ENCODE data around the gene TMC6. TPM values are rescaled to one million over a fixed set of nuclear protein-coding genes. Genes with fewer than 3 reads are reported as not detected.

TMC6 gene
- total and polyA plus RNA-seq, 8 donors, result 31.4 to 152 (median 42.8) TPM

GRCh38 chr17:78111016-78111726, 17.4 kb downstream of the TMC6 start:
- Histone ChIP-seq H3K4me1 (peaks cover 0 to 22% of the 10 kb centered on the region in 2 donors), H3K36me3 (peaks cover 0 to 80% of the 10 kb centered on the region in 2 donors), H3K9me3 (no peaks in the 10 kb centered on the region), H3K4me3 (no peak overlapping the region), H3K27ac (no peak overlapping the region), H3K27me3 (no peaks in the 10 kb centered on the region)
- ATAC-seq (no peak), DNase-seq (peak in 1 of 4 donors; percentile 35)
- TF ChIP-seq, protein P1, sequence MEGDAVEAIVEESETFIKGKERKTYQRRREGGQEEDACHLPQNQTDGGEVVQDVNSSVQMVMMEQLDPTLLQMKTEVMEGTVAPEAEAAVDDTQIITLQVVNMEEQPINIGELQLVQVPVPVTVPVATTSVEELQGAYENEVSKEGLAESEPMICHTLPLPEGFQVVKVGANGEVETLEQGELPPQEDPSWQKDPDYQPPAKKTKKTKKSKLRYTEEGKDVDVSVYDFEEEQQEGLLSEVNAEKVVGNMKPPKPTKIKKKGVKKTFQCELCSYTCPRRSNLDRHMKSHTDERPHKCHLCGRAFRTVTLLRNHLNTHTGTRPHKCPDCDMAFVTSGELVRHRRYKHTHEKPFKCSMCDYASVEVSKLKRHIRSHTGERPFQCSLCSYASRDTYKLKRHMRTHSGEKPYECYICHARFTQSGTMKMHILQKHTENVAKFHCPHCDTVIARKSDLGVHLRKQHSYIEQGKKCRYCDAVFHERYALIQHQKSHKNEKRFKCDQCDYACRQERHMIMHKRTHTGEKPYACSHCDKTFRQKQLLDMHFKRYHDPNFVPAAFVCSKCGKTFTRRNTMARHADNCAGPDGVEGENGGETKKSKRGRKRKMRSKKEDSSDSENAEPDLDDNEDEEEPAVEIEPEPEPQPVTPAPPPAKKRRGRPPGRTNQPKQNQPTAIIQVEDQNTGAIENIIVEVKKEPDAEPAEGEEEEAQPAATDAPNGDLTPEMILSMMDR (IDR thresholded peaks at IDR 0.05), result no peak
- intact Hi-C loops (cut with DNase I), result no loop called here

DNA sequence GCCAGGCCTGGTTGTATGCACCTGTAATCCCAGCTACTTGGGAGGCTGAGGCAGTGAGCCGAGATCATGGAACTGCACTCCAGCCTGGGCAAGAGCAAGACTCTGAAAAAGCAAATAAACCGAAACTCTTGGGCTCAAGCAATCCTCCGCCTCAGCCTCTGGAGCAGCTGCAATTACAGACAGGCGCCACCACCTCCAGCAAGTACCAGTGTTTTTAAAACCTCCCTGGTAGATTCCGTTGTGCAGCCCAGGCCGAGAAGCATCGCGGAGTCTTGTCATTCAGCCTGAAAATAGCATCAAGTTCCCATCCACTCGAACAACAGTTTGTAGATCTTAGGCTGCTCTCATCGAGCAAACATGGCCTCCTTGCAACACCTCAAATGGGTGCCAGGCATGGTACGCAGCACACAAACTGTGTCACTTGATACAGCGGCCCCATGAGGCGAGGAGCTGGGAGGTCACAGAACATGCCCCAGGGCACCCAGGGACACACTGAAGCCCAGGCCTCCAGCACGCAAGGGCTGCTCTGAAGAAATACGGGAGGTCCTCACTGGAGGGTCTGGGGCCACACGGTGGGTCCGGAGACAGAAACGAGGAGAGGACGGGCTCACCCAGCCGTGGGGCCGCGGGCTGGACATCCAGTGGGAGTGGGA, 18.1 kb downstream of the TMC6 start:
- peaks cover 0 to 80% of the 10 kb centered on the region in 2 donors for H3K36me3 ChIP-seq
- no peak overlapping the region for H3K4me3 ChIP-seq
- ATAC-seq (no peak), DNase-seq (peak in 1 of 4 donors; percentile 57)
- intact Hi-C loops (cut with DNase I), result no loop called here
- no peaks in the 10 kb centered on the region for H3K9me3 ChIP-seq
- H3K4me1 ChIP-seq, result peaks cover 0 to 22% of the 10 kb centered on the region in 2 donors
- TF ChIP-seq, protein P1 (IDR thresholded peaks at IDR 0.05), result no peak
- no peak overlapping the region for H3K27ac ChIP-seq
- H3K27me3 ChIP-seq, result no peaks in the 10 kb centered on the region

- TF ChIP-seq, protein P1 (IDR thresholded peaks at IDR 0.05), result no peak
- Histone ChIP-seq H3K36me3 (peaks cover 0 to 78% of the 10 kb centered on the region in 2 donors), H3K9me3 (no peaks in the 10 kb centered on the region), H3K27ac (no peak overlapping the region), H3K4me3 (no peak overlapping the region), H3K27me3 (no peaks in the 10 kb centered on the region), H3K4me1 (peaks cover 0 to 22% of the 10 kb centered on the region in 2 donors)
- intact Hi-C loops (cut with DNase I), result no loop called here
- ATAC-seq (no peak), DNase-seq (peak in 1 of 4 donors; percentile 43)
Measured at GRCh38 chr17:78109489-78109761, 19.1 kb downstream of the TMC6 start.

GRCh38 chr17:78108726-78109488, 19.6 kb downstream of the TMC6 start:
- Histone ChIP-seq H3K4me1 (peaks cover 0 to 17% of the 10 kb centered on the region in 2 donors), H3K36me3 (peaks cover 0 to 81% of the 10 kb centered on the region in 2 donors), H3K9me3 (no peaks in the 10 kb centered on the region), H3K4me3 (no peak overlapping the region), H3K27ac (no peak overlapping the region), H3K27me3 (no peaks in the 10 kb centered on the region)
- ATAC-seq (no peak), DNase-seq (peak in 1 of 4 donors; percentile 28)
- TF ChIP-seq, protein P1 (IDR thresholded peaks at IDR 0.05), result no peak
- intact Hi-C loops (cut with DNase I), result no loop called here

All from left lung (tissue), 10 donors.